ENCODE measurements around the gene TSHR. TPM values are rescaled to one million over a fixed set of nuclear protein-coding genes. Genes with fewer than 3 reads are reported as not detected.

The TSHR gene
- total and polyA plus RNA-seq, 2 experiments from 2014 or later = 0.59 to 0.78 TPM

GRCh38 chr14:81153187-81153586 is 197.8 kb downstream of the TSHR start:
- Histone ChIP-seq H3K4me3 (no peak overlapping the region), H3K4me2 (no peak overlapping the region), H3K79me2 (replicated peaks; ENCODE audit: insufficient read depth) (no peaks in the 10 kb centered on the region), H3F3A (replicated peaks; ENCODE audit: low read depth) (no peaks in the 10 kb centered on the region), H3K4me1 (ENCODE audit: insufficient read depth) (no peaks in the 10 kb centered on the region), H3K27me3 (ENCODE audit: insufficient read depth) (no peaks in the 10 kb centered on the region), H2AFZ (no peak overlapping the region), H4K20me1 (replicated peaks; ENCODE audit: insufficient read depth) (no peaks in the 10 kb centered on the region), H3K27ac (ENCODE audit: low read depth) (no peak overlapping the region), H3K9me2 (ENCODE audit: insufficient read depth) (0 out of 2 replicates have a peak, but pooled peaks cover 3% of the 10 kb centered on the region), H3K36me3 (ENCODE audit: insufficient read depth) (no peaks in the 10 kb centered on the region)
- Mint-ChIP-seq H3K4me1 (no peaks in the 10 kb centered on the region), H3K36me3 (ENCODE audit: low read depth) (no peaks in the 10 kb centered on the region), H3K9me3 (no peaks in the 10 kb centered on the region), H3K27me3 (ENCODE audit: insufficient read depth, low read depth, poor library complexity) (no peaks in the 10 kb centered on the region), H3K4me3 (no peak overlapping the region), H3K27ac (no peak overlapping the region)
- DNase-seq (ENCODE audit: low spot score) = no peak
- no peak for ATAC-seq
- no peak for TF ChIP-seq ETS1 (IDR thresholded peaks at IDR 0.05)

GRCh38 chr14:81157431-81157830 is 202.0 kb downstream of the TSHR start:
- ATAC-seq (no peak), DNase-seq (ENCODE audit: low spot score) (no peak)
- Histone ChIP-seq H3K4me1 (ENCODE audit: insufficient read depth) (no peaks in the 10 kb centered on the region), H3K9me2 (ENCODE audit: insufficient read depth) (0 out of 2 replicates have a peak, but pooled peaks cover 3% of the 10 kb centered on the region), H3K4me3 (no peak overlapping the region), H3K27ac (ENCODE audit: low read depth) (no peak overlapping the region), H2AFZ (no peak overlapping the region), H3K36me3 (ENCODE audit: insufficient read depth) (no peaks in the 10 kb centered on the region), H3K79me2 (replicated peaks; ENCODE audit: insufficient read depth) (no peaks in the 10 kb centered on the region), H3F3A (replicated peaks; ENCODE audit: low read depth) (no peaks in the 10 kb centered on the region), H3K27me3 (ENCODE audit: insufficient read depth) (no peaks in the 10 kb centered on the region), H3K4me2 (no peak overlapping the region), H4K20me1 (replicated peaks; ENCODE audit: insufficient read depth) (no peaks in the 10 kb centered on the region)
- no peaks in the 10 kb centered on the region for H3K9me3 Mint-ChIP-seq
- H3K4me1 Mint-ChIP-seq = no peaks in the 10 kb centered on the region
- H3K36me3 Mint-ChIP-seq (ENCODE audit: low read depth) = no peaks in the 10 kb centered on the region
- peaks cover 2% of the 10 kb centered on the region for H3K27me3 Mint-ChIP-seq (ENCODE audit: insufficient read depth, low read depth, poor library complexity)
- no peak overlapping the region for H3K27ac Mint-ChIP-seq
- H3K4me3 Mint-ChIP-seq = no peak overlapping the region
- TF ChIP-seq REST (IDR thresholded peaks at IDR 0.05; ENCODE audit: unreplicated experiment) (no peak), CREB1 (CRISPR knock-in tag; IDR thresholded peaks at IDR 0.05; ENCODE audit: low read depth) (no peak)

GRCh38 chr14:81161088-81161487 is 205.7 kb downstream of the TSHR start:
- Mint-ChIP-seq H3K27me3 (ENCODE audit: insufficient read depth, low read depth, poor library complexity) (peaks cover 2% of the 10 kb centered on the region), H3K4me1 (peaks cover 2% of the 10 kb centered on the region; the same call in 2 of the 3 replicates), H3K4me3 (no peak overlapping the region), H3K27ac (no peak overlapping the region), H3K36me3 (ENCODE audit: low read depth) (no peaks in the 10 kb centered on the region), H3K9me3 (no peaks in the 10 kb centered on the region)
- Histone ChIP-seq H4K20me1 (replicated peaks; ENCODE audit: insufficient read depth) (no peaks in the 10 kb centered on the region), H3F3A (replicated peaks; ENCODE audit: low read depth) (no peaks in the 10 kb centered on the region), H3K4me3 (no peak overlapping the region), H3K79me2 (replicated peaks; ENCODE audit: insufficient read depth) (no peaks in the 10 kb centered on the region), H3K27me3 (ENCODE audit: insufficient read depth) (no peaks in the 10 kb centered on the region), H3K4me1 (ENCODE audit: insufficient read depth) (no peaks in the 10 kb centered on the region), H3K36me3 (ENCODE audit: insufficient read depth) (no peaks in the 10 kb centered on the region), H2AFZ (no peak overlapping the region), H3K9me2 (ENCODE audit: insufficient read depth) (no peaks in the 10 kb centered on the region), H3K4me2 (no peak overlapping the region), H3K27ac (ENCODE audit: low read depth) (no peak overlapping the region)
- no peak for DNase-seq (ENCODE audit: low spot score)
- ATAC-seq = no peak; the same call in 2 of the 3 replicates
- TF ChIP-seq ZNF331 (CRISPR knock-in tag; IDR thresholded peaks at IDR 0.05; ENCODE audit: low read depth) = no peak
- no peak for TF ChIP-seq NANOG (IDR thresholded peaks at IDR 0.05; ENCODE audit: borderline replicate concordance)
- TF ChIP-seq REST (IDR thresholded peaks at IDR 0.05; ENCODE audit: unreplicated experiment) = no peak
- TF ChIP-seq STAT1 (IDR thresholded peaks at IDR 0.05; ENCODE audit: unreplicated experiment) = no peak
- no peak for TF ChIP-seq EZH2phosphoT487 (IDR thresholded peaks at IDR 0.05; ENCODE audit: unreplicated experiment)
- TF ChIP-seq POLR2AphosphoS5 (IDR thresholded peaks at IDR 0.05; ENCODE audit: low read depth) = no peak
